Iris pigment epithelial cell (primary cell): ENCODE data around the gene TBC1D17.
A peak's percentile ranks its signal among the peaks of the same experiment; 100 is the strongest.

ENCODE experiments used
- DNase-seq: peaks from one replicate; pipeline ENCODE4 v3.0.0-alpha.2; 2011; ENCODE audit warnings: low read depth

Gene TBC1D17

GRCh38 chr19:49877020-49877878 is at the start of gene TBC1D17, which contains the start of gene AKT1S1:
TBC1D17 (plus strand) TSS chr19:49877702; CDS start chr19:49877724, 22 bp downstream.
AKT1S1 (minus strand) TSS chr19:49877355; CDS start chr19:49873295, 4,060 bp downstream.
- DNase-seq = peak; percentile 100

- DNase-seq = no peak
These were observed 48.3 kb upstream of the TBC1D17 start for GRCh38 chr19:49829200-49829599.

GRCh38 chr19:49829721-49830120 is 47.8 kb upstream of the TBC1D17 start:
- DNase-seq = no peak

GRCh38 chr19:49830766-49831165 is 46.7 kb upstream of the TBC1D17 start:
- DNase-seq = no peak

- DNase-seq = no peak
These were observed 45.9 kb upstream of the TBC1D17 start for GRCh38 chr19:49831592-49831991.

- peak; percentile 26 for DNase-seq
These were observed 44.9 kb upstream of the TBC1D17 start for GRCh38 chr19:49832556-49832955.

GRCh38 chr19:49833599-49833998 is 43.9 kb upstream of the TBC1D17 start:
- no peak for DNase-seq

GRCh38 chr19:49835562-49835961 is 41.9 kb upstream of the TBC1D17 start:
- no peak for DNase-seq

- no peak for DNase-seq
These were observed 41.1 kb upstream of the TBC1D17 start for GRCh38 chr19:49836176-49837008.

- peak; percentile 52 for DNase-seq
These were observed 40.5 kb upstream of the TBC1D17 start for GRCh38 chr19:49837009-49837310.

- no peak for DNase-seq
These were observed 40.1 kb upstream of the TBC1D17 start for GRCh38 chr19:49837425-49837824.

GRCh38 chr19:49838885-49839588 is 38.5 kb upstream of the TBC1D17 start:
- DNase-seq = no peak

- no peak for DNase-seq
These were observed 37.8 kb upstream of the TBC1D17 start for GRCh38 chr19:49839713-49840112.

GRCh38 chr19:49840321-49840720 is 37.2 kb upstream of the TBC1D17 start:
- no peak for DNase-seq

GRCh38 chr19:49840736-49841249 is 36.7 kb upstream of the TBC1D17 start:
- DNase-seq = no peak

- DNase-seq = no peak
These were observed 34.2 kb upstream of the TBC1D17 start for GRCh38 chr19:49843265-49843664.

- no peak for DNase-seq
These were observed 33.1 kb upstream of the TBC1D17 start for GRCh38 chr19:49844138-49845095.

GRCh38 chr19:49845414-49845813 is 32.1 kb upstream of the TBC1D17 start:
- no peak for DNase-seq

GRCh38 chr19:49846408-49846807 is 31.1 kb upstream of the TBC1D17 start:
- no peak for DNase-seq

- DNase-seq = peak; percentile 95
These were observed 29.5 kb upstream of the TBC1D17 start for GRCh38 chr19:49847731-49848696.
